SK-N-SH (cell line): Measurements from ENCODE around the gene SNX20.

Source experiments
- CHD2 ChIP-seq: fragments of 150-350 bp; IDR thresholded peaks from 2 replicates; pipeline ENCODE4 v1.6.1; 2018; ENCODE audit warnings: low read length; ENCODE audit not compliant: partially characterized antibody
- EP300 ChIP-seq, 2 experiments: IDR thresholded peaks; 2 replicates each; pipeline versions ENCODE4 v1.4.0 to v1.6.1; 2012; ENCODE audit warnings: borderline replicate concordance in 1 of 2, low read depth in 1 of 2, low read length in 1 of 2
- FOXM1 ChIP-seq: IDR thresholded peaks from 2 replicates; pipeline ENCODE4 v1.4.0; 2012; ENCODE audit warnings: low read depth, mild to moderate bottlenecking
- GABPA ChIP-seq: IDR thresholded peaks from 2 replicates; pipeline ENCODE4 v1.4.0; 2012; ENCODE audit warnings: low read depth, mild to moderate bottlenecking
- GATA2 ChIP-seq: sonication (generic); formaldehyde crosslinking; IDR thresholded peaks from 2 replicates; pipeline ENCODE4 v1.5.0; 2020; ENCODE audit warnings: mild to moderate bottlenecking, missing genetic modification reagents
- IRF3 ChIP-seq: fragments of 150-350 bp; IDR thresholded peaks from 2 replicates; pipeline ENCODE4 v1.6.1; 2016; ENCODE audit warnings: mild to moderate bottlenecking, low read depth, low read length
- JUND ChIP-seq: IDR thresholded peaks from 2 replicates; pipeline ENCODE4 v1.4.0; 2012
- MAX ChIP-seq: IDR thresholded peaks from 2 replicates; pipeline ENCODE4 v1.4.0; 2012; ENCODE audit warnings: low read depth
- MEF2A ChIP-seq: IDR thresholded peaks from 2 replicates; pipeline ENCODE4 v1.4.0; 2012; ENCODE audit warnings: low read depth, borderline replicate concordance
- PBX3 ChIP-seq: IDR thresholded peaks from 2 replicates; pipeline ENCODE4; 2012
- TF ChIP-seq, protein P1 (sequence below): fragments of 200-600 bp; sonication (generic); IDR thresholded peaks from 2 replicates; pipeline ENCODE4 v1.6.1; 2017; ENCODE audit warnings: antibody characterized with exemption, mild to moderate bottlenecking, moderate library complexity
- TF ChIP-seq, protein P2 (sequence below): IDR thresholded peaks from 2 replicates; pipeline ENCODE4 v1.6.1; 2012; ENCODE audit warnings: mild to moderate bottlenecking, low read depth, low read length, moderate library complexity
- TF ChIP-seq, protein P3 (sequence below): IDR thresholded peaks from 2 replicates; pipeline ENCODE4 v1.4.0; 2012; ENCODE audit warnings: low read depth, borderline replicate concordance
- TF ChIP-seq, protein P4 (sequence below): fragments of 150-350 bp; IDR thresholded peaks from 2 replicates; pipeline ENCODE4 v1.6.1; 2017; ENCODE audit warnings: antibody characterized with exemption, low read length, low read depth, borderline replicate concordance

- TF ChIP-seq, protein P1, sequence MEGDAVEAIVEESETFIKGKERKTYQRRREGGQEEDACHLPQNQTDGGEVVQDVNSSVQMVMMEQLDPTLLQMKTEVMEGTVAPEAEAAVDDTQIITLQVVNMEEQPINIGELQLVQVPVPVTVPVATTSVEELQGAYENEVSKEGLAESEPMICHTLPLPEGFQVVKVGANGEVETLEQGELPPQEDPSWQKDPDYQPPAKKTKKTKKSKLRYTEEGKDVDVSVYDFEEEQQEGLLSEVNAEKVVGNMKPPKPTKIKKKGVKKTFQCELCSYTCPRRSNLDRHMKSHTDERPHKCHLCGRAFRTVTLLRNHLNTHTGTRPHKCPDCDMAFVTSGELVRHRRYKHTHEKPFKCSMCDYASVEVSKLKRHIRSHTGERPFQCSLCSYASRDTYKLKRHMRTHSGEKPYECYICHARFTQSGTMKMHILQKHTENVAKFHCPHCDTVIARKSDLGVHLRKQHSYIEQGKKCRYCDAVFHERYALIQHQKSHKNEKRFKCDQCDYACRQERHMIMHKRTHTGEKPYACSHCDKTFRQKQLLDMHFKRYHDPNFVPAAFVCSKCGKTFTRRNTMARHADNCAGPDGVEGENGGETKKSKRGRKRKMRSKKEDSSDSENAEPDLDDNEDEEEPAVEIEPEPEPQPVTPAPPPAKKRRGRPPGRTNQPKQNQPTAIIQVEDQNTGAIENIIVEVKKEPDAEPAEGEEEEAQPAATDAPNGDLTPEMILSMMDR, result no peak
- TF ChIP-seq IRF3, result no peak
- TF ChIP-seq PBX3, result no peak
- no peak for TF ChIP-seq EP300 (IDR thresholded peaks at IDR 0.05; ENCODE audit: borderline replicate concordance in 1 of 2, low read depth in 1 of 2, low read length in 1 of 2)
- TF ChIP-seq, protein P2, sequence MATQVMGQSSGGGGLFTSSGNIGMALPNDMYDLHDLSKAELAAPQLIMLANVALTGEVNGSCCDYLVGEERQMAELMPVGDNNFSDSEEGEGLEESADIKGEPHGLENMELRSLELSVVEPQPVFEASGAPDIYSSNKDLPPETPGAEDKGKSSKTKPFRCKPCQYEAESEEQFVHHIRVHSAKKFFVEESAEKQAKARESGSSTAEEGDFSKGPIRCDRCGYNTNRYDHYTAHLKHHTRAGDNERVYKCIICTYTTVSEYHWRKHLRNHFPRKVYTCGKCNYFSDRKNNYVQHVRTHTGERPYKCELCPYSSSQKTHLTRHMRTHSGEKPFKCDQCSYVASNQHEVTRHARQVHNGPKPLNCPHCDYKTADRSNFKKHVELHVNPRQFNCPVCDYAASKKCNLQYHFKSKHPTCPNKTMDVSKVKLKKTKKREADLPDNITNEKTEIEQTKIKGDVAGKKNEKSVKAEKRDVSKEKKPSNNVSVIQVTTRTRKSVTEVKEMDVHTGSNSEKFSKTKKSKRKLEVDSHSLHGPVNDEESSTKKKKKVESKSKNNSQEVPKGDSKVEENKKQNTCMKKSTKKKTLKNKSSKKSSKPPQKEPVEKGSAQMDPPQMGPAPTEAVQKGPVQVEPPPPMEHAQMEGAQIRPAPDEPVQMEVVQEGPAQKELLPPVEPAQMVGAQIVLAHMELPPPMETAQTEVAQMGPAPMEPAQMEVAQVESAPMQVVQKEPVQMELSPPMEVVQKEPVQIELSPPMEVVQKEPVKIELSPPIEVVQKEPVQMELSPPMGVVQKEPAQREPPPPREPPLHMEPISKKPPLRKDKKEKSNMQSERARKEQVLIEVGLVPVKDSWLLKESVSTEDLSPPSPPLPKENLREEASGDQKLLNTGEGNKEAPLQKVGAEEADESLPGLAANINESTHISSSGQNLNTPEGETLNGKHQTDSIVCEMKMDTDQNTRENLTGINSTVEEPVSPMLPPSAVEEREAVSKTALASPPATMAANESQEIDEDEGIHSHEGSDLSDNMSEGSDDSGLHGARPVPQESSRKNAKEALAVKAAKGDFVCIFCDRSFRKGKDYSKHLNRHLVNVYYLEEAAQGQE, result no peak
- TF ChIP-seq JUND, result no peak
- no peak for TF ChIP-seq MEF2A
- TF ChIP-seq GABPA, result no peak
- TF ChIP-seq CHD2, result no peak
- TF ChIP-seq FOXM1, result no peak
- TF ChIP-seq, protein P3, sequence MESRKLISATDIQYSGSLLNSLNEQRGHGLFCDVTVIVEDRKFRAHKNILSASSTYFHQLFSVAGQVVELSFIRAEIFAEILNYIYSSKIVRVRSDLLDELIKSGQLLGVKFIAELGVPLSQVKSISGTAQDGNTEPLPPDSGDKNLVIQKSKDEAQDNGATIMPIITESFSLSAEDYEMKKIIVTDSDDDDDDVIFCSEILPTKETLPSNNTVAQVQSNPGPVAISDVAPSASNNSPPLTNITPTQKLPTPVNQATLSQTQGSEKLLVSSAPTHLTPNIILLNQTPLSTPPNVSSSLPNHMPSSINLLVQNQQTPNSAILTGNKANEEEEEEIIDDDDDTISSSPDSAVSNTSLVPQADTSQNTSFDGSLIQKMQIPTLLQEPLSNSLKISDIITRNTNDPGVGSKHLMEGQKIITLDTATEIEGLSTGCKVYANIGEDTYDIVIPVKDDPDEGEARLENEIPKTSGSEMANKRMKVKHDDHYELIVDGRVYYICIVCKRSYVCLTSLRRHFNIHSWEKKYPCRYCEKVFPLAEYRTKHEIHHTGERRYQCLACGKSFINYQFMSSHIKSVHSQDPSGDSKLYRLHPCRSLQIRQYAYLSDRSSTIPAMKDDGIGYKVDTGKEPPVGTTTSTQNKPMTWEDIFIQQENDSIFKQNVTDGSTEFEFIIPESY, result no peak
- TF ChIP-seq, protein P4, sequence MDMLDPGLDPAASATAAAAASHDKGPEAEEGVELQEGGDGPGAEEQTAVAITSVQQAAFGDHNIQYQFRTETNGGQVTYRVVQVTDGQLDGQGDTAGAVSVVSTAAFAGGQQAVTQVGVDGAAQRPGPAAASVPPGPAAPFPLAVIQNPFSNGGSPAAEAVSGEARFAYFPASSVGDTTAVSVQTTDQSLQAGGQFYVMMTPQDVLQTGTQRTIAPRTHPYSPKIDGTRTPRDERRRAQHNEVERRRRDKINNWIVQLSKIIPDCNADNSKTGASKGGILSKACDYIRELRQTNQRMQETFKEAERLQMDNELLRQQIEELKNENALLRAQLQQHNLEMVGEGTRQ, result no peak
- TF ChIP-seq MAX, result no peak
- no peak for TF ChIP-seq GATA2
Observed at GRCh38 chr16:50676684-50677225, 4.4 kb downstream of the SNX20 start.
